ENCODE results near the gene RTN4IP1.
A peak's percentile ranks its signal among the peaks of the same experiment; 100 is the strongest.

RTN4IP1 gene

GRCh38 chr6:106574741-106575458, 54.4 kb downstream of the RTN4IP1 start:
- WGBS (ENCODE audit: extremely low coverage, insufficient coverage, insufficient read length) = no CpG with 5 or more reads among the region's 16 CpGs

DNA sequence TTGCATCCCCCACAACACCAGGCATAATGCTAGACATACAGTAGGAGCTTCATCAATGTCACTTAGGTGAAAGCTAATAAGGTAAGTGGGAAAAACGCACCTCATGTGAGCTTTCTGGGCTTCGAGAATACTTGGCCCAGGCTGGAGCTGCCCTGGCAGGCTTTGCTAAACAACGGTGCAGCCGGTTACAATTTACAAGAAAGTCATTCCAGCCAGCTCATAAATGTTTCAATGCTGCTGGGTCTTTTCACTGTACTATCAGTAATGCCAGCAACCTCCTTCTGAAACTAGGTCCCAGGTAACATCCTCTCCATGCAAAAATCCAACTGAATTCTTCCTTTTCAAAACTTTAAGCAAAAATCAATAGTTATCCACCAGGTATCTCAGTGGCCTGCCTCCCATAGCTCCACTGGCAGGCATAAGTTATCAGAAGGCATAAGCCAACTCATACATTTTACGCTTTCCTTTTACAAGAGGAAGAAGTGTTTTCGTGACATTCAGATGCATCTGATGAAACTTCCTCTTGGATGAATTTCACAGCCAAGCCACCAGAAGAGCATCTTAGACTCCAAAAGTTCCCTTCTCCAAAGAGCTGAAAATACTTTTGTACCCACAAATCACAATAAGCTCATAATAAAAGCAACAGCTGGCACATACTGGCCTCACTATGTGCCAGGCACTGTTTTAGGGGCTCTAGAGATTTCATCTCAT, 56.3 kb downstream of the RTN4IP1 start:
- H3K4ac ChIP-seq (ENCODE audit: low read depth, low read length) = no peak overlapping the region
- peaks cover 0 to 3% of the 10 kb centered on the region in 2 experiments for H3K36me3 ChIP-seq (ENCODE audit: control insufficient read depth in 1 of 2, insufficient read depth in 2 of 2, low read length in 2 of 2)
- no peaks in the 10 kb centered on the region for H3K27me3 ChIP-seq (ENCODE audit: insufficient read depth, low read length)
- no peaks in the 10 kb centered on the region for H3K79me2 ChIP-seq (ENCODE audit: control insufficient read depth, insufficient read depth, low read length, poor library complexity)
- H2AK5ac ChIP-seq (ENCODE audit: low read length) = no peak overlapping the region
- H3K4me2 ChIP-seq (ENCODE audit: low read length) = no peak overlapping the region
- peaks cover 4 to 10% of the 10 kb centered on the region in 2 experiments for H3K4me1 ChIP-seq (ENCODE audit: control insufficient read depth in 1 of 2, insufficient read depth in 2 of 2, low read length in 2 of 2)
- no peak overlapping the region for H2BK5ac ChIP-seq (ENCODE audit: low read depth, low read length, poor library complexity)
- no peak overlapping the region for H3K23ac ChIP-seq (ENCODE audit: low read length)
- no CpG with 5 or more reads among the region's 6 CpGs for WGBS (ENCODE audit: extremely low coverage, insufficient coverage, insufficient read length)
- H4K91ac ChIP-seq (ENCODE audit: low read depth, low read length) = no peak overlapping the region
- H3K9ac ChIP-seq (ENCODE audit: low read length) = no peak overlapping the region
- H3K9me3 ChIP-seq (ENCODE audit: insufficient read depth, low read depth, low read length) = no peaks in the 10 kb centered on the region
- no peak overlapping the region for H4K8ac ChIP-seq (ENCODE audit: low read depth, low read length)
- no peak overlapping the region for H2BK120ac ChIP-seq (ENCODE audit: insufficient read depth, low read length, poor library complexity)
- no peak overlapping the region for H3K14ac ChIP-seq (ENCODE audit: low read length)
- H3K4me3 ChIP-seq (ENCODE audit: low read depth, low read length) = no peak overlapping the region
- no peak for DNase-seq
- H3K79me1 ChIP-seq (ENCODE audit: low read length) = no peaks in the 10 kb centered on the region
- no peak overlapping the region for H3K27ac ChIP-seq (ENCODE audit: low read depth, low read length)
- no peak overlapping the region for H4K12ac ChIP-seq (ENCODE audit: low read depth, low read length)
- no peak overlapping the region for H2AFZ ChIP-seq (ENCODE audit: insufficient read depth, low read length, poor library complexity)
- H2BK12ac ChIP-seq (ENCODE audit: low read length) = no peak overlapping the region
- no peak overlapping the region for H3K18ac ChIP-seq (ENCODE audit: low read length)

More at GRCh38 chr6:106574741-106575458, 54.4 kb downstream of the RTN4IP1 start:
- H3K4ac ChIP-seq (ENCODE audit: low read depth, low read length) = no peak overlapping the region
- no peak overlapping the region for H4K8ac ChIP-seq (ENCODE audit: low read depth, low read length)
- no peaks in the 10 kb centered on the region for H3K79me1 ChIP-seq (ENCODE audit: low read length)
- H2AK5ac ChIP-seq (ENCODE audit: low read length) = no peak overlapping the region
- peak; percentile 41 to 66 for DNase-seq
- H3K79me2 ChIP-seq (ENCODE audit: control insufficient read depth, insufficient read depth, low read length, poor library complexity) = no peaks in the 10 kb centered on the region
- no peak overlapping the region for H3K9ac ChIP-seq (ENCODE audit: low read length)
- H3K4me3 ChIP-seq (ENCODE audit: low read depth, low read length) = no peak overlapping the region
- no peak overlapping the region for H3K27ac ChIP-seq (ENCODE audit: low read depth, low read length)
- H3K4me2 ChIP-seq (ENCODE audit: low read length) = no peak overlapping the region
- H3K27me3 ChIP-seq (ENCODE audit: insufficient read depth, low read length) = no peaks in the 10 kb centered on the region
- no peaks in the 10 kb centered on the region for H3K9me3 ChIP-seq (ENCODE audit: insufficient read depth, low read depth, low read length)
- peaks cover 0 to 3% of the 10 kb centered on the region in 2 experiments for H3K36me3 ChIP-seq (ENCODE audit: control insufficient read depth in 1 of 2, insufficient read depth in 2 of 2, low read length in 2 of 2)
- no peak overlapping the region for H2BK120ac ChIP-seq (ENCODE audit: insufficient read depth, low read length, poor library complexity)
- no peak overlapping the region for H2BK5ac ChIP-seq (ENCODE audit: low read depth, low read length, poor library complexity)
- H3K4me1 ChIP-seq (ENCODE audit: control insufficient read depth in 1 of 2, insufficient read depth in 2 of 2, low read length in 2 of 2) = peaks cover 4 to 10% of the 10 kb centered on the region in 2 experiments
- H2BK12ac ChIP-seq (ENCODE audit: low read length) = no peak overlapping the region
- no peak overlapping the region for H2AFZ ChIP-seq (ENCODE audit: insufficient read depth, low read length, poor library complexity)
- peak overlapping the region; percentile 8 for H3K18ac ChIP-seq (ENCODE audit: low read length)
- H3K23ac ChIP-seq (ENCODE audit: low read length) = no peak overlapping the region
- no peak overlapping the region for H3K14ac ChIP-seq (ENCODE audit: low read length)
- no peak overlapping the region for H4K91ac ChIP-seq (ENCODE audit: low read depth, low read length)
- no peak overlapping the region for H4K12ac ChIP-seq (ENCODE audit: low read depth, low read length)

DNA sequence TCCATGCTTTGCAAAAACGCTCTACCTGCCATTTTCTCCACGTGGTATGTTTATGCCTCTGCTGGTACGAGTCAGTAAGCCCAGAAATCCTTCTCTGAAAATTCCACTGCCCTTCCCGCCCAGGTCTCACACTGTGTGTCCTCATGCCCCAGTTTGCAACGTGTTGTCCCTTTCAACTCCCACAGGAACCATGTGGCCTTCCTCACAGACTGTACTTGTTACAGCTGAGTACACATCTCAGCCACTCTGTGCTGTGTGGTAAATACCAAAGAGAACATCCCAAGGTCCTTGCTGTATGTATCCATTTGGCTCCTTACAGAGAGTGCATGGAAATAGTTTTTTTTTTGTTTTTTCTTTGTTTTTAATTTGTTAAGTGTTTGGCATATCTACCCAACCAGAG, 56.9 kb downstream of the RTN4IP1 start:
- no peak overlapping the region for H3K14ac ChIP-seq (ENCODE audit: low read length)
- H2AFZ ChIP-seq (ENCODE audit: insufficient read depth, low read length, poor library complexity) = no peak overlapping the region
- no peaks in the 10 kb centered on the region for H3K9me3 ChIP-seq (ENCODE audit: insufficient read depth, low read depth, low read length)
- H3K36me3 ChIP-seq (ENCODE audit: control insufficient read depth in 1 of 2, insufficient read depth in 2 of 2, low read length in 2 of 2) = peaks cover 0 to 3% of the 10 kb centered on the region in 2 experiments
- no peaks in the 10 kb centered on the region for H3K27me3 ChIP-seq (ENCODE audit: insufficient read depth, low read length)
- no peaks in the 10 kb centered on the region for H3K79me2 ChIP-seq (ENCODE audit: control insufficient read depth, insufficient read depth, low read length, poor library complexity)
- DNase-seq = peak in 1 of 2 donors; percentile 76
- H4K8ac ChIP-seq (ENCODE audit: low read depth, low read length) = no peak overlapping the region
- H2AK5ac ChIP-seq (ENCODE audit: low read length) = no peak overlapping the region
- H3K79me1 ChIP-seq (ENCODE audit: low read length) = no peaks in the 10 kb centered on the region
- no peak overlapping the region for H3K27ac ChIP-seq (ENCODE audit: low read depth, low read length)
- H3K4me2 ChIP-seq (ENCODE audit: low read length) = no peak overlapping the region
- no peak overlapping the region for H3K18ac ChIP-seq (ENCODE audit: low read length)
- no peak overlapping the region for H4K12ac ChIP-seq (ENCODE audit: low read depth, low read length)
- no peak overlapping the region for H2BK5ac ChIP-seq (ENCODE audit: low read depth, low read length, poor library complexity)
- no peak overlapping the region for H4K91ac ChIP-seq (ENCODE audit: low read depth, low read length)
- no peak overlapping the region for H2BK120ac ChIP-seq (ENCODE audit: insufficient read depth, low read length, poor library complexity)
- no peak overlapping the region for H3K9ac ChIP-seq (ENCODE audit: low read length)
- no peak overlapping the region for H3K4me3 ChIP-seq (ENCODE audit: low read depth, low read length)
- H2BK12ac ChIP-seq (ENCODE audit: low read length) = no peak overlapping the region
- H3K4ac ChIP-seq (ENCODE audit: low read depth, low read length) = no peak overlapping the region
- H3K4me1 ChIP-seq (ENCODE audit: control insufficient read depth in 1 of 2, insufficient read depth in 2 of 2, low read length in 2 of 2) = peaks cover 4 to 10% of the 10 kb centered on the region in 2 experiments
- no peak overlapping the region for H3K23ac ChIP-seq (ENCODE audit: low read length)
- WGBS (ENCODE audit: extremely low coverage, insufficient coverage, insufficient read length) = no CpG with 5 or more reads among the region's 5 CpGs

DNA sequence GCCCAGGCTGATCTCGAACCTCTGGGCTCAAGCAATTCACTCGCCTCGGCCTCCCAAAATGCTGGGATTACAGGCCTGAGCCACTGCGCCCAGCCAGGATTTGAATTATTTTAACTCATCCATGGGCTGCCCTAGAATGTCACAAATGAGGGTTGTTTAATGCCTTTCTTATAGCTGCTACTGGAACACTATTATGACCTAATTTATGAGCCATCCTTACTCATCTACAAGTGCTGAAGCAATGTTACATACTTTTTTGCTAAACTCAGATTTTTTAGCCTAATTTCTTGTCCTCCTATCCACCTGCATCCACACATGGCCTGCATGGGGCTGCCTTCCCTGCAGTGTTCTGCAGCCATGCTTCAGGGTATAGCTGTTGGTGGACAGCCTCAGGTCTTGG, 59.9 kb downstream of the RTN4IP1 start:
- Histone ChIP-seq H3K36me3 (ENCODE audit: control insufficient read depth in 1 of 2, insufficient read depth in 2 of 2, low read length in 2 of 2) (peaks cover 0 to 3% of the 10 kb centered on the region in 2 experiments), H3K4ac (ENCODE audit: low read depth, low read length) (no peak overlapping the region), H3K18ac (ENCODE audit: low read length) (no peak overlapping the region), H4K12ac (ENCODE audit: low read depth, low read length) (no peak overlapping the region), H3K27me3 (ENCODE audit: insufficient read depth, low read length) (no peaks in the 10 kb centered on the region), H2BK12ac (ENCODE audit: low read length) (no peak overlapping the region), H3K23ac (ENCODE audit: low read length) (no peak overlapping the region), H3K4me3 (ENCODE audit: low read depth, low read length) (no peak overlapping the region), H3K4me1 (ENCODE audit: control insufficient read depth in 1 of 2, insufficient read depth in 2 of 2, low read length in 2 of 2) (peaks cover under 1 to 1% of the 10 kb centered on the region in 2 experiments), H3K79me1 (ENCODE audit: low read length) (no peaks in the 10 kb centered on the region), H2BK120ac (ENCODE audit: insufficient read depth, low read length, poor library complexity) (no peak overlapping the region), H3K14ac (ENCODE audit: low read length) (no peak overlapping the region), H3K9me3 (ENCODE audit: insufficient read depth, low read depth, low read length) (no peaks in the 10 kb centered on the region), H2AK5ac (ENCODE audit: low read length) (no peak overlapping the region), H2AFZ (ENCODE audit: insufficient read depth, low read length, poor library complexity) (no peak overlapping the region), H3K4me2 (ENCODE audit: low read length) (no peak overlapping the region), H3K79me2 (ENCODE audit: control insufficient read depth, insufficient read depth, low read length, poor library complexity) (no peaks in the 10 kb centered on the region), H4K91ac (ENCODE audit: low read depth, low read length) (no peak overlapping the region), H4K8ac (ENCODE audit: low read depth, low read length) (no peak overlapping the region), H2BK5ac (ENCODE audit: low read depth, low read length, poor library complexity) (no peak overlapping the region), H3K27ac (ENCODE audit: low read depth, low read length) (no peak overlapping the region), H3K9ac (ENCODE audit: low read length) (no peak overlapping the region)
- no peak for DNase-seq
- WGBS (ENCODE audit: extremely low coverage, insufficient coverage, insufficient read length) = no CpG with 5 or more reads among the region's 4 CpGs
